ENCODE data around the gene MLEC.
"Not testable (repeated sequence)": the region's sequence is repeated elsewhere in the genome, so short reads cannot be mapped to it uniquely, and the experiment has no call there.

The MLEC gene

DNA sequence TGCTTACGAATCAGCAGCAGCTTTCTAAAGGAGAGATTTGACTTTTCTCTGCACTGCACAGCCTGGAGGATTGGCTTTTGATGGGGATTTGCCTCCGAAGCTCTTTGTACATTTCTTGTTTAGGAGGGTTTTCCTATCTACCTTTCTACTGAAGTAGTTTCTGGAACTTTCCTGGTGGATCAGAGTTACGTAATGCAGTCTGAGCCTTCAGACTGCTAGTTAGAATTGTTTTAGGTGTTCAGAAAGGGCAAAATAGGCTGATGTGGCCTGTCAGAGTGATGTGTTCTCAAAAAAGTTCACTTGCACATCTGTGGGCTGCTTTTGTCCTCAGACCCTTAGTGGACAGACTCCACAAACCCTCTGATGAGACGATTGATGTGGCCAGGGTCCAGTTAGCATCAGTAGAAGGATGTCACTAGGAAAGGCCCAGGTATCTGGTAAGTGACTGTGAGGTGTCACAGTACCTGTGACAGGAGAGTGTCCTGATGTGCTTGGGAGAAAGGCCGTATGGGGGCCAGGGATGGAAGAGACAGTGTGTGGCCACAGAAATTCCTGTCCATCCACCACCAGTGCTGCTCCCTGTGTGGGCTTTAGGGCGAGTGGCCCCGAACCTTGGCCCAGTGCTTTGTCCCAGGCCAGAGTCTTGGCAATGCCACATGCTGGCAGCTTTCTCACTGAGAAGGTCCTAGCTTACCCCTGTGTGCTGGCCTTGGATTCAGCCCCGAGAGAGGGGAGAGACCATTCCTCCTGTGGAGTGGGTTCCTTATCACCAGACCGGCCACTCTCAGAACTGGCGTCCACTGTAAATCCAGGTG lies 34.2 kb downstream of the MLEC start:
- DNase-seq (ENCODE audit: low read depth in 2 of 2), result no peak

DNA sequence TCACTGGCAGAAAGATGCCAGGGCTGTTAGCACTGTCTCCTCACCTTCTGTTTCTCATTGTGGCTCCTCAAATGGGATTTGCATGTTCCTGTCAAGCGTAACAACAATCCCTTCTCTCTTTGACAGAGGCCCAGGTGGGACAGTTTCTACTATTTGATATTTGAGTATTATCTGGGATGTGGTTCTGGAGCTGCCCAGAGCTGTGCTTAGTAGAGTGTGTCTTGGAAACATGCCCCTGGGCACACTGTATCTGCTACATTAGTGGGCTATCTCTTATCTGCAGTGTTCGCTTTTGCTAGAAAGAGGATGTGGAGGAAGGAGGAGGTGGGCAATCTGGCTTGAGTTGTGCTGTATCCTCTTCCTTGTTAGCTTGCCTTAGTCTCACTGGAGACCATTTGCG lies 34.9 kb downstream of the MLEC start:
- no peak for DNase-seq (ENCODE audit: low read depth in 2 of 2)

DNA sequence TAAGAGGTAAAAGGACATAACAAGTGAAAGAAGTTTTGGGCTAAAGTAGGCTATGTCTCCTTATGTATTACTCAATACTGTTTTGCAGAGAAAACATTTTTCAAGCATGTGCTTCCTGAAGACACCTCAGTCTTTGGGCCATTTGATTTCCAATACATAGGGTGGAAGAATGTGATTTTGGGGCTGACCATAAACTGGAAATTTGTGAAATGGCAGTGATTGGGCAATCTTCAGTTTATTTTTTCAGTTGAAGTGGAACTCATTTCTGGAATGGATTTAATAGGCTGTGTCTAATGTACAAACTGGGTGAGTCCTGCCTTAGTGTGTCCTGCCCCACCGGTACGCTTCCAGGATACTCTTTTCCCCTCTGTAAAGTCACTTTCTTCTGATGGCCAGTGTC lies 35.8 kb downstream of the MLEC start:
- no peak for DNase-seq (ENCODE audit: low read depth in 2 of 2)

DNA sequence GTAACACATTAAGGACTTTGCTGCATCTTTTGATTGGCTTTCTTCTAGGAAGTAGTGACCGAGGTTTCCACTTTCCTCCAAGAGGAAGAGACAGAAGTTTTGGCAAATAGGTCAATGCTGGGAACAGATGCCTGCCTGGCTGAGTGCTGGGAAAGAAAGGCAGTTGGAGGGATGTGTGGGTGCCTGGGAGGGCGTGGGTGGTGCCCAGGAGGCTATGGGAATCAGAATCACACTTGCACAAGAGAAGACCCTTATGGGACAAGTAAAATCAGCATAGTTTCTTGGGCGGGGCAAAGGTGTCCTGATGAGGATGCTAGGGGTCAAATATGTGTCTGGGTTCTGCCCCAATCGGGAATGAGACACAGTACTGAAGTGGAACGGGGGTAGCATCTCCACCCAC lies 37.8 kb downstream of the MLEC start:
- DNase-seq (ENCODE audit: low read depth in 2 of 2), result no peak

DNA sequence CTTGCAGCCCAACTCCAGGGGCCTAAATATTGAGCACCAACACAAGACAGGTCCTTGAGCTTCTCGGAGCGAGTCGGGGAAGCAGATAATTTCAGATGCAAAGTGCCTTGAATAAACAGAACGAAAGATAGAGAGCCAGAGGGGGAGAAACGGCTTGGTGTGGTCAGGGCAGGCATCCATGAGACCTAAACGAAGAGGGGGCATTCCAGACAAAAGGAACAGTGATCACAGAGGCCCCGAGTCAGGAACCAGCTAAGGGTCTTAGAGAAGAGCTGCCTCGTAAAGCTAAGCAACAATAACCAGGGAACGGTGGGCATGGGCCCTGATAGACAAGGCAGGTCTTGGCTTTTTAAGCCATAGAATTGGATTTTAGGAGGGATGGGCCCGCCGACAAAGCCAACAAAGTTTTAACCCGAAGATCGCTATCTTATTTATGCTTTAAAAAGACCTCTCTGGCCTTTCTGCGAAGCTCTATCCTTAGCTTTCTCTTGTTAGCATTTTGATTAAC lies 38.3 kb downstream of the MLEC start:
- no peak for DNase-seq (ENCODE audit: low read depth in 2 of 2)

DNA sequence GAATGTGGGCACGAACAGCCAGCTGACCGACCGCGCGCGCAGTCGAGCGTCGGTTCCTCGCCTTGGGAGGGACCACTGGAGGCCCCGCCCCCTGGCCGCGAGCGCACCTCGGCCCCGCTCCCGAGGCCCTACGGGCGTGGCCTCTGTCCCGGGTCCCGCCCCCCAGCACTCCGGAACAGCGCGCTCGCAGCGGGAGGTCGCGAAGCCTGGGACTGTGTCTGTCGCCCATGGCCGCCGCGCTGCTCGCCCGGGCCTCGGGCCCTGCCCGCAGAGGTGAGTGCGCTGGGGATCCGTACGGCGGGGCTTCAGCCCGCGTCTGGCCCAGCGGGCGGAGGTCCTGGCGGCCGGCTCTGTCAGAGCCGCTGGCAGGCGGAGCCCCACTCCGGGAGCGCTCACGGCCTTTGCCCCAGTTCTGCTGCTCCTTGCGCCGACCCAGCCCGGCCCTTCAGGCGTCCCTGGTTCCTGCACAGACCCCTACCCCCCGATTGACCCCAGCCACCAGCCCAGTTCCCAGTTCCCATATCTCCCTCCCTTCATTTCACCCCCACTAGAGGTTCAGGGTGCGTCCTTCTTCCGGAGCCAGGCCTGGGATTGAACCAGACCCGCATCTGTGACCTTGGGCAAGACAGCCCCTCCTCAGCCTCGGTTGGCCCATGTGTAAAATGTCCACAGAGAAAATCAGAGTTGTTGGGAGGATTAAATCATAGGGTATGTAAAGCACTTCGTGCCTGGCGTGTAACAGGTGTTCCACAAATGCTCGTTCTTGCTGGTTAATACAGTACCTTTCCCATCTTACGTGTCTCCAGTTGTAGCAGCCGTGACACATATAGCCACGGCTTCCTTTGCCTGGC lies 38.9 kb downstream of the MLEC start, which contains the start of gene ACADS:
ACADS (plus strand) TSS at position 168 of the 851 bp plus-strand sequence; CDS start at position 228, 60 bp downstream.
- DNase-seq (ENCODE audit: low read depth in 2 of 2), result peak; percentile 72 to 88

DNA sequence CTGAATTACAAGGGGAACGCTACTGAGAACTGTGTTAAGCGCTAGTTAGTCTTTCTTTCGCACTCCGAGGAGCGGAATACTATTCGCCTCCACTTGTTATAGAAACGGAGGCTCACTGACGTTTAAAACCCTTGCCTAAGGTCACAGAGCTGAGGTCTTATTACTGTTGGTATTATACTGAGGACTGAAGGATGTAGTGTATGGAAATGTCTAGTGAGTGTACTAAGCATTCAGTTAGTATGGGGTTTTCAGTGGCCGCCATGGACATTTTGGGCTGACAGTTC lies 39.5 kb downstream of the MLEC start:
- no peak for DNase-seq (ENCODE audit: low read depth in 2 of 2)

DNA sequence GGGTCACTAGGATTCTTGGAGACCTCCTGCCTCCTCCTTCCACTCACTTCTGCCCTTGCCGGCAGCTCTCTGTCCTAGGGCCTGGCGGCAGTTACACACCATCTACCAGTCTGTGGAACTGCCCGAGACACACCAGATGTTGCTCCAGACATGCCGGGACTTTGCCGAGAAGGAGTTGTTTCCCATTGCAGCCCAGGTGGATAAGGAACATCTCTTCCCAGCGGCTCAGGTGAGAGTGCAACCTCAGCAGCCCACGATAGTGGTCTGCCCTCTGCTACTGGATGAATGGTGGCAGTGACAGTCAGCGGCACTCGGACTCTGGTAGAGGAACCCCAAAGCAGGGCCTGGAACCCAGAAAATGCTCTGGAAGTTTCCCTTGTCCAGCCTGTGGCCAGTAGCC lies 40.0 kb downstream of the MLEC start:
- no peak for DNase-seq (ENCODE audit: low read depth in 2 of 2)

DNA sequence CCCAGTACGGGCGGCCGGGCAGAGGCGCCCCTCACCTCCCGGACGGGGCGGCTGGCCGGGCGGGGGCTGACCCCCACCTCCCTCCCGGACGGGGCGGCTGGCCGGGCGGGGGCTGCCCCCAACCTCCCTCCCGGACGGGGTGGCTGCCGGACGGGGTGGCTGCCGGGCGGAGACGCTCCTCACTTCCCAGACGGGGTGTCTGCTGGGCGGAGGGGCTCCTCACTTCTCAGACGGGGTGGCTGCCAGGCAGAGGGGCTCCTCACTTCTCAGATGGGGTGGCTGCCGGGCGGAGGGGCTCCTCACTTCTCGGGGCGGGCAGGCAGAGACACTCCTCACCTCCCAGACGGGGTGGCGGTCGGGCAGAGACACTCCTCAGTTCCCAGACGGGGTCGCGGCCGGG lies 45.2 kb downstream of the MLEC start:
- DNase-seq (ENCODE audit: low read depth in 2 of 2), result not testable (repeated sequence)

DNA sequence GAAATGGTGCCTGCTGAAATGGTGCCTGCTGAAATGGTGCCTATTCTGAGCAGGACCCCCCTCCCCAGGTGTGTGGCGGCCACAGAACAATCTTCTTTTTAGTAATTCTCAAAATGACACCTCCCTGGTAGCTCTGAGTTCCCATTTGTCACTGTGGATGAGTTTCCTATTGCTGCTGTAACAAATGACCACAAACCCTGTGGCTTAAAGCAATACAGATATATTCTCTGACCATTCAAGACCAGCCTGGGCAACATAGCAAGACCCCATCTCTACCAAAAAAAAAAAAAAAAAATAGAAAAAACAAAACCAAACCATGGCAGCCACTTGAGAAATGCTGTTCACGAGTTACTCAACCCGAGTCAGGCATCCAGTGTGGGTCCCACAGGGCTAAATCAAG lies 46.6 kb downstream of the MLEC start:
- DNase-seq (ENCODE audit: low read depth in 2 of 2), result no peak

DNA sequence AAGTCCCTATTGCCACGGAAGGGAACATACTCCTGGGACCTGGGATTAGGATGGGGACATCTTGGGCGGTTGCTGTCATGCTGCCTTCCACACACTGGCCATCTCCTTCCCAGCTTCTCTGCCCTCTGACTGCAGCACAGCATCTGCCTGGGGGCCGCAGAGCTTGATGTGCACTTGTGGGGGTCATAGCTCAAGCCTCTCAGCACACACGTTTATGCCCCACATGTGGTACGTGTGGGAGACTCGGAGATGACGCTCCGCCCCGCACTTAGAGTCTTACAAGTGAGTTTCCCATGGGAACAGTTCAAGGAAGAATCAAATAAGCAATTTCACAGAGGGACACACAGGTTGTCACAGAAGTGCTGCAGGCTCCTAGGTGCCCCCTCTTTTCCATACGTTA lies 47.3 kb downstream of the MLEC start:
- DNase-seq (ENCODE audit: low read depth in 2 of 2), result no peak

DNA sequence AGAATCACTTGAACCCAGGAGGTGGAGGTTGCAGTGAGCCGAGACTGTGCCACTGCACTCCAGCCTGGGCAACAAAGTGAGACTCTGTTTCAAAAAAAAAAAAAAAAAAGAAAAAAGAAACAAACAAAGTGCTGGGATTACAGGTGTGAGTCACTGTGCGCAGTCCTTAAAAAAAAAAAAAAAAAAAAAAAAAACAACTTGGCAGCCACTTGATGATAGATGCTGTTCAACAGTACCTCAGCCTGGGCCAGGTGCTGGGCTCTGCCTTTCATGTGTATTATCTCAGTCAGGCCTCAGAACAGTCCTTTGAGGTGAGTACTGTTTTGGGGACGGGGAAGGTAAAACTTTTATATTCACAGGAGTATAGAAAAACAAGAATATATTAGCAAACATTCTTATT lies 48.2 kb downstream of the MLEC start:
- DNase-seq (ENCODE audit: low read depth in 2 of 2), result no peak

DNA sequence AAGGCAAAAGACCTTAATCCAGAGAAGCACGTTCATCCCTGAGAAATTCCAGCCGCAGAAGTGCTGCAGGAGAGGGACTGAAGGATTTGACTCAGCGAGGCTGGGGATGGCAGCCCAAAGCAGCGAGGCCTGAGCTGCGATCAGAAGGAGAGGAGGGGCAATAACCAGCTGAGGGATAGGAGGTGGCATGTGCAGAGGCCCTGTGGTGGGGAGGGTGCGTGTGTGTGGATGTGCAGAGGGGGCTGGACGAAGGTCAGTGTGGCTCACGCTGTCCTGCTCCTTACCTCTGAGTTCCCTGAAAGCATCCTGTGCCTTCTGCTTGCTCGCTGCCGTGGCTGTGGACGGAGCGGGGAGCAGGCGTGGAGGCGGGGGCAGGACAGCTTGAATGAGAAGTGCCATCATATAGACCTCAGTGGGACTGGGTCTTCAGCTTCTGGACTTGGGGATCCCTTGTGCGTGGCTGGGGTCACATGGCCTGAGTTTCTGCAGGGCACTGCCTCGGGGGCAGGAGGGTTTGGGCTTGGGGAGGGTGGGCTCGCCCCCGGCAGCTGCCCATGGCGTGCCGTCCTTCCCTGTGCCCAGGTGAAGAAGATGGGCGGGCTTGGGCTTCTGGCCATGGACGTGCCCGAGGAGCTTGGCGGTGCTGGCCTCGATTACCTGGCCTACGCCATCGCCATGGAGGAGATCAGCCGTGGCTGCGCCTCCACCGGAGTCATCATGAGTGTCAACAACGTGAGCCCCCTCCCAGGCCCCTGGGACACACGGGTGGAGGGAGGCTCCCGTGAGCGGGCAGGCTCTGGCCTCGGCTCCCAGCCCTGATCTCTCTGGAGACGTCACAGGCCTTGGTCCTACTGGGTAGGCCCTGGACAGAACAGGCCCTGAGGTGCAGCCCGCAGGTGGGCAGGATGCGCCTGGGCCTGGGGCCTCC lies 49.7 kb downstream of the MLEC start:
- DNase-seq (ENCODE audit: low read depth in 2 of 2), result no peak

DNA sequence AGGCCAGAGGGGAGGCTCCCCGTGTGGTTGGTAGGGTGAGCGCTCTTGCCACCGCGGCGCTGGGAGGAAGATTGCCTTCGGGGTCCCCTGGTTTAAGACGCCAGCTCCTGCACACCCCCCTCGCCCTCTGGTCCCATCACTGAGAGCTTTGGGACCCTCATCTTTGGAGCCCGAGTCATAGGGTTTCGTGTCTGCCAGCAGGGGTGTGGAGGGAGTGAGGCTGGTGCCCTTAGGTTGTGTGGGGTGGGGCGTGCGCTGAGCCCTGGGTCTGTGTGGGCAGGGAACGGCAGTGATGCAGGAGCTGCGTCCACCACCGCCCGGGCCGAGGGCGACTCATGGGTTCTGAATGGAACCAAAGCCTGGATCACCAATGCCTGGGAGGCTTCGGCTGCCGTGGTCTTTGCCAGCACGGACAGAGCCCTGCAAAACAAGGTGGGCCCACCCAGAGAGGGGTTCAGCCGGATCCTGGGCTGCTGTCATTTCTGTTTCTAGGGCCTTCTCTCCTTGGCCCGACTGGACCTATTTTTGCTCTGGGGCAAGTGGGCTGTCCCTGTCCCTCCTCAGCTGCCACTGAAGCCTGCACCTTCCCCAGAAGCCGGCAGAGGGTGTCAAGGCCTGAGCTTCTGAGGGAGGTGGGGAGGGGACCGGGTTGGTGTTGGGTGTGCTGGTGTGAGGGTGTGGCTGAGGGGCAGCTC lies 50.8 kb downstream of the MLEC start:
- no peak for DNase-seq (ENCODE audit: low read depth in 2 of 2)

DNA sequence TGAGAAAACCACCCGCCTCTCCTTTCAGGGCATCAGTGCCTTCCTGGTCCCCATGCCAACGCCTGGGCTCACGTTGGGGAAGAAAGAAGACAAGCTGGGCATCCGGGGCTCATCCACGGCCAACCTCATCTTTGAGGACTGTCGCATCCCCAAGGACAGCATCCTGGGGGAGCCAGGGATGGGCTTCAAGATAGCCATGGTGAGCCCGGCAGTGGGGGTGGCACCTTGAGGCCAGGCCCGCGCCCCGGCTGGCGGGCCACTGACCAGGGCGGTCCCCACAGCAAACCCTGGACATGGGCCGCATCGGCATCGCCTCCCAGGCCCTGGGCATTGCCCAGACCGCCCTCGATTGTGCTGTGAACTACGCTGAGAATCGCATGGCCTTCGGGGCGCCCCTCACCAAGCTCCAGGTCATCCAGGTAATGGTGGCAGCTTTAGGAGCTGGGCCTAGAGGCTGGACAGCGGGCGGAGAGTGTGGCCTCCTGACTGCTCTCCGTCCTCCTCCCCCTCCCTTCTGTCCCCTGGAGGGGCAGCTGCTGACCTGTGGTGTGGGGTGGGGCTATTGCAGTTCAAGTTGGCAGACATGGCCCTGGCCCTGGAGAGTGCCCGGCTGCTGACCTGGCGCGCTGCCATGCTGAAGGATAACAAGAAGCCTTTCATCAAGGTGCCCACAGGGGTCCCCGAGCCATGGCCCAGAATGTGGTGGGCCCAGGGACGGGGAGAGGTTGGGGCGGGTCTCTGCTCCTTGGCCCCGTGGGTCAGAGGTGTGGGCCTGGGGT lies 51.5 kb downstream of the MLEC start:
- no peak for DNase-seq (ENCODE audit: low read depth in 2 of 2)

DNA sequence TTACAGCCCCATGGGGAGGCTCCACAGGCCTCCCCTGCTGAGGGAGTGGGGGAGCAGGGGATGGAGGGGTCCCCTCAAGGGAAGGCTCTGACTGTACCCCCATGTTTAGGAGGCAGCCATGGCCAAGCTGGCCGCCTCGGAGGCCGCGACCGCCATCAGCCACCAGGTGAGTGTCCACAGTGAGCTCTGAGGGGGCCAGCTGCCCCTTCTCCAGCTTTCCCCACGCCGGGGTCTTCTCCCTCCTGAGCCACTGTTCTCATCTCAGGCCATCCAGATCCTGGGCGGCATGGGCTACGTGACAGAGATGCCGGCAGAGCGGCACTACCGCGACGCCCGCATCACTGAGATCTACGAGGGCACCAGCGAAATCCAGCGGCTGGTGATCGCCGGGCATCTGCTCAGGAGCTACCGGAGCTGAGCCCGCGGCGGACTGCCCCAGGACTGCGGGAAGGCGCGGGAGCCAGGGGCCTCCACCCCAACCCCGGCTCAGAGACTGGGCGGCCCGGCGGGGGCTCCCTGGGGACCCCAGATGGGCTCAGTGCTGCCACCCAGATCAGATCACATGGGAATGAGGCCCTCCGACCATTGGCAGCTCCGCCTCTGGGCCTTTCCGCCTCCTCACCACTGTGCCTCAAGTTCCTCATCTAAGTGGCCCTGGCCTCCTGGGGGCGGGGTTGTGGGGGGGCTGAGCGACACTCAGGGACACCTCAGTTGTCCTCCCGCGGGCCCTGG lies 52.2 kb downstream of the MLEC start:
- DNase-seq (ENCODE audit: low read depth in 2 of 2), result no peak

DNA sequence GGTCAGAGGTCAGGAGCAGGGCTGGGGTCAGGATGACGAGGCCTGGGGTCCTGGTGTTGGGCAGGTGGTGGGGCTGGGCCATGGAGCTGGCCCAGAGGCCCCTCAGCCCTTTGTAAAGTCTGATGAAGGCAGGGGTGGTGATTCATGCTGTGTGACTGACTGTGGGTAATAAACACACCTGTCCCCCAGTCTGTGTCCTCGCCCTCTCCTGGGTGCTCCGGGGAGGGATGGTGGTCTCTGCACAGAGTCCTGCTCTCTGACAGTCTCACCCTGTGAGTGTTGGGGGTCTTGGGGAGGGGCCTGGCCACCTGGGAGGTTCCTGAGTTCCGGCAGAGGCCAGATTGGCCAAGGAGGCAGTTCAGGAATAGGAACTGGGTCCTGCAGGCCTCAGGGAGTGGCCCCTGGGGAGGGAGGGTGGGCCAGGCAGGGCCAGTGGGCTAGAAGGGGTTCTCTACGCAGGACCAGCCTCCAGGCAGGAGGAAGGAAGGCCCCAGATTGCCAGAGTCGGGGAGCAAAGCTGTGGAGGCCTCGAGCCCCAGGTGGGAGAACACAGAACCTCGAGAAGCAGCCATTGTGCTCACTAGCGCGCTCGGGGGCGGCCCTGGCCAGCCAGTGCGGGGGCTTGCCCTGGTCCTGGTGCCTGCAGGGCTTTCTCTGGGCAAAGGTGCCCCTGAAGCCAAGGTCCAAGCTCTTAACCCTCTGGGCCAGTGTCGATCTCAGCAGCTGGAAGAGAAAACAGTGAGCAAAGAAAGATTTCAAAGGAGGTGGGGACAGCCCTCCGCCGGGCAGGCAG lies 53.1 kb downstream of the MLEC start:
- DNase-seq (ENCODE audit: low read depth in 2 of 2), result no peak

DNA sequence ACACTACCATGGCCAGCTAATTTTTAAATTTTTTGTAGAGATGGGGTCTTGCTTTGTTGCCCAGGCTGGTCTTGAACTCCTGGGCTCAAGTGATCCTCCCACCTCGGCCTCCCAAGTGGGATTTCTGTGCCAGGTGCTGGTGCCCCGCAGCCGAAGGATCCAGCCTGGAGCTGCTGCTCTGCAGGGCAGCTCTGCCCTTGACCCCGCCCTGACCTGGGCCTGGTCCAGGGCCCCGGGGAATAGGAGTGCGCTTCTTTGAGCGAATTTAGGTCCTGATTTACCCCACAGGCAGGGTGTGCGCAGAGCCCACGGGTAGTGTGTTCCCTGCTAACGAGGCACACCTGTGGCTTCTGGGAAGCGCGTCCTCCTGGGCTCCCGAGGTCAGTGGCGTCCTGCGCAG lies 53.9 kb downstream of the MLEC start:
- DNase-seq (ENCODE audit: low read depth in 2 of 2), result no peak

All from stimulated activated CD4-positive, alpha-beta T cell treated with anti-CD3 and anti-CD28 coated beads, Interleukin-15, amount 100 ng/mL, for 48 hours (primary cell).